Kidney glomerular epithelial cell (primary cell): ENCODE results near the gene ZNF35.

ENCODE experiments used
- DNase-seq: peaks from one replicate; lab custom pipeline; 2025; lab: John Stamatoyannopoulos, UW

The ZNF35 gene

GRCh38 chr3:44685128-44685800 lies 36.7 kb downstream of the ZNF35 start:
- peak; percentile 46 for DNase-seq

- no peak for DNase-seq
Measured at GRCh38 chr3:44687898-44688297, 39.4 kb downstream of the ZNF35 start.
